Cortex of kidney (tissue), 1 donor: ENCODE measurements around the gene C1orf232.

Source experiments
- DNase-seq: peaks from one replicate; lab custom pipeline; 2025; lab: John Stamatoyannopoulos, UW

The C1orf232 gene

DNA sequence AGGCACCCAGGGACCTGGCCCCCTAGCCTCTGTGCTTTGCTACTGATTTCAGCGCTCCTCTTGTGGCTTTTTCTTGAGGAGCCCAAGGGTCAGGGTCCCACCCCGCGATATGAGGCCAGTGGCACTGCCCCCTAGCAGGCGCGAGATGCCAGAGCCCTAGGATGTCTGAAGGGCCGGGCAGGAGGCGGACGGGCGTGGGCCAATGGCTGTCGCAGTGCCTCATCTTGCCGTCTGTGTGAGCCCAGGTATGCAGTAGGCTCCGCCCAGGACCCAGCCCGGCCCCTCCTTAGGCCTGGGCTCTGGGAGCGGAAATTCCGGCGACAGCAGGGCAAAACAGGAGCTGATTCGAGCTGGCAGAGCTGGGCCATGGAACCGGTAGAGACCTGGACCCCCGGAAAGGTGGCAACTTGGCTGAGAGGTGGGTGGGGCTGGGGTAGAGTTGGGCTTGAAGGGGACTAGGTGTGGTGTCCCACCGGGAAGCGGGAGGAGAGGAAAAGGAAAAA is 8.5 kb upstream of the C1orf232 start, which contains the start of gene CNKSR1:
Gene CNKSR1 (plus strand): TSS at position 310 of the 503 bp plus-strand sequence. CDS start 57 bp downstream, at position 367.
- DNase-seq = no peak

GRCh38 chr1:26175346-26175745 is 6.6 kb upstream of the C1orf232 start:
- DNase-seq = no peak

DNA sequence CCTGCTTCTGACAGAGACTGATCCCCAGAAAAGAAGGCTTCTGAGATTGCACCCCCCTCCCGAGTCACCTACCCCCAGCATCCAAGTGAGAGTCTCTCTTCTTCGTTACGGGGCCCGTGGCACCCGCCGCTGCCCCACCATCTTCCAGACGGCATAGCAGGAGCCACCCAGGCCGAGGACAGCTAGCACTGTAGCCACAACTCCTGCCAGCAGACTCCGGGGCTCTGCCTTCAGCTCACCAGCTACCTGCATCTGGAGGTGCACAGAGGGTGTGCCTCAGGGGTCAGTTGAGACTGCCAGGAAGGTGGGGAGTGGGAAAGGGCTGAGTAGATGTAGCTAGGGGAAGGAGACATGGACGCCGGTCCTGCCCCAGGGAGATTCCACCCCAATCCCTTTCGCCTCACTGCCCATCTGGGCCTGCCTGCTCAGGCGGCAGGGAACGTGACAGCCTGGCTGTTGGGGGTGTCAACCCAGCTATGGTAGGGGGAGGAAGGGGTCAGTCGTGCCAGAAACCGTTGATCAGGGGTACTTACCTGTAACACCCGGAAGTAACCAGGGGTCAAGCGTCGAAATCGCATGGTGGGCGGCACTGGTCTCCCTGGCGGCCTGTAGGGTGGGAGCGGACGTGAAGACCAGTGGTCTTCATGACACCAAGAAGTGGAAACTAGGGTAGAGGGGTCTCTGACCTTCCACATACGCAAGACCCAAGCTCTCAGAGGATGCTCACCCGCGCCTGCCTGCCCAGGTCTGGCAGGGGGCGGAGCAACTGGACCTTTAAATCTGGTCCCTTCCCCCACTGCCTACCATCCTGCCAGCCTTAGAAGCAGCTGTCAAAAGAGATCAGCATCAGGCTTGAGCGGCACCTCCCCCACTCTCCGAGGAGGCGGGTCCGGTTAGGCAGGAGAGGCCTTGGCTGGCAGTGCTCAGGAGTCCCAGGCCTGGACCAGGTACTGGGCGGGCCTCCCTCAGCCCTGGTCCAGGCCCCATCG is 2.6 kb upstream of the C1orf232 start, which contains the start of gene ZNF593OS:
Gene ZNF593OS (minus strand): TSS at position 749 of the 989 bp plus-strand sequence. CDS start 171 bp downstream, at position 578.
- no peak for DNase-seq

DNA sequence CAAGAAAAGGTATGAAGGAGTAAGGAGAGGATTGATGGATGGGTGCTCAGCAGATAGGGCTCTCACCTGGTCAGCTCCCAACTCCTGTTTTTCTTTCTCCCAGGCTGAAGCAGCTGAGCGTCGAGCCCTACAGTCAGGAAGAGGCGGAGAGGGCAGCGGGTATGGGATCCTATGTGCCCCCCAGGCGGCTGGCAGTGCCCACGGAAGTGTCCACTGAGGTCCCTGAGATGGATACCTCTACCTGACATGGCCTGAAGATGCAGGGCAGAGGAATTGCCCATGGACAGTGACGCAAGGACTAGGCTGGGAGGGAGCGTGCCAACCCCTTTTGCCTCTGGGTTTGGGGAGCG is 1.7 kb upstream of the C1orf232 start:
- no peak for DNase-seq

DNA sequence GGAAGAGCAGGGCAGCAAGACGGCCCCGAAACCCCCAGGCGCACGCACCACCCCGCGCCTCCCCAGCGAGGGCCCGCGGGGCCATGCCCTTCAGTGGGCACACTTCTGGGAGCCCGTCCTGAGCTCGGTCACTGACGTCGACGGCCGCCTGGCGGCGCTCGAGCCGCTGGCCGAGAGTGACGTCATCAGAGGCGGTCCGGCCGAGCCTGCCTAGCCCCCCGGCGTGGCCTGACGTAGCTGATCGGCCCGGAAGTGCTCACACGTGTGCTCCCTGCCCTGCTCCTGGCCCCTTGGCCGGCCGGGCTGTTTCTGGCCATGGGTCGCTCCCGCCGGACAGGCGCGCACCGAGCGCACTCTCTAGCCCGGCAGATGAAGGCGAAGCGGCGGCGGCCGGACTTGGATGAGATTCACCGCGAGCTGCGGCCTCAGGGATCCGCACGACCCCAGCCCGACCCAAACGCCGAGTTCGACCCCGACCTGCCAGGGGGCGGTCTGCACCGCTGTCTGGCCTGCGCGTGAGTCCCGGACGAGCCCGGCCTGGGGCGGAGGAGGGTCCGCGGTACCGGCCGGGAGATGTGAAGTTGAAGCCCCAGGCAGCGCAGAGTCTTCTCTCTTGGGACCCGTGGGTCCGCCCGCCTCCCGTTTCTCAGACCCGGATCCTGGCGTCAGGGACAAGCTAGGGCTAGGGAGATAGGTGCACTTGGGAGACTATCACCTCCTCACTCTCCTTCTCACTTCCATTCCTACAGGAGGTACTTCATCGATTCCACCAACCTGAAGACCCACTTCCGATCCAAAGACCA is 1.1 kb upstream of the C1orf232 start, which contains the start of gene ZNF593:
Gene ZNF593 (plus strand): TSS at position 240 of the 803 bp plus-strand sequence. CDS start 76 bp downstream, at position 316.
- no peak for DNase-seq

DNA sequence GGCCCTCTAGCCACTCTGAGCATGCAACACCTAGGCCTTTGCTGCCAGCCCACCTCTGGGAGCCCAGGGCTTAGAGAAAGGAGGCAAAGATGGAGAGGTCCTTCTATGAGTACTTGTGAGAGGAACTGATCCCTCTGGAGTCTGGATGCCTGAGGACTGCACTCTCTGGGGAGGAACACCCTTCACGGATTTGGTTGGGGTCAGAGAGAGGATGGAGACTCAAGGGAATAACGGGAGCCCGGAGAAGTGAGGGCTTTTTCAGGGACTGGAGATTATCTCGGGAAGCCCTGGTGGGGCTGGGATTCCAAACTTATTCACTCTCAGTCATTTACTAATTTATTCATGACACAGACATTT is 413 bp upstream of the C1orf232 start:
- DNase-seq = no peak

DNA sequence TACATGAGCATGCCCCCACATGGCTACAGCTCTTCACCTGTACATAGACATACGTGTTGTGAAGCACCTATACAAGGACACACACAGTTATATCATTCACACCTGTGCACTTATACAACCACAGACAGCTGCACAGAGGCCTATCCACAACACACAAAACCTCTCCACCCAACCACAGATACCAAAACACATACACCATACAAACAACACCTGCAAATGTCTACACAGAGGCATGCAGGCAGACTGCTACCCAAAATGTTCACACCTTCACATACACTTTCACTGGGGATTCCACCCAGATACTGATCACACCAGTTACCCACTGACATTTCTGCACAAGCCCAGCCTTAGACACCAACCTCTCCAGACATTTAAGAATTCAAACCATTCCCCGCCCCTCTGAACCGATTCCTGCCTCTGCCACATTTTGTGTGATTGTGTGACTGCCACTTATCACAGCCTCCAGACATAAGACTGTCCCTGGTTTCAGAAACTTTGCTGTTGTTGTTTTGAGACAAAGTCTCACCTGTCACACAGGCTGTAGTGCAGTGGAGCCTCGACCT is 2.0 kb downstream of the C1orf232 start:
- DNase-seq = no peak

- no peak for DNase-seq
Measured at GRCh38 chr1:26164861-26165842, 3.6 kb downstream of the C1orf232 start.

DNA sequence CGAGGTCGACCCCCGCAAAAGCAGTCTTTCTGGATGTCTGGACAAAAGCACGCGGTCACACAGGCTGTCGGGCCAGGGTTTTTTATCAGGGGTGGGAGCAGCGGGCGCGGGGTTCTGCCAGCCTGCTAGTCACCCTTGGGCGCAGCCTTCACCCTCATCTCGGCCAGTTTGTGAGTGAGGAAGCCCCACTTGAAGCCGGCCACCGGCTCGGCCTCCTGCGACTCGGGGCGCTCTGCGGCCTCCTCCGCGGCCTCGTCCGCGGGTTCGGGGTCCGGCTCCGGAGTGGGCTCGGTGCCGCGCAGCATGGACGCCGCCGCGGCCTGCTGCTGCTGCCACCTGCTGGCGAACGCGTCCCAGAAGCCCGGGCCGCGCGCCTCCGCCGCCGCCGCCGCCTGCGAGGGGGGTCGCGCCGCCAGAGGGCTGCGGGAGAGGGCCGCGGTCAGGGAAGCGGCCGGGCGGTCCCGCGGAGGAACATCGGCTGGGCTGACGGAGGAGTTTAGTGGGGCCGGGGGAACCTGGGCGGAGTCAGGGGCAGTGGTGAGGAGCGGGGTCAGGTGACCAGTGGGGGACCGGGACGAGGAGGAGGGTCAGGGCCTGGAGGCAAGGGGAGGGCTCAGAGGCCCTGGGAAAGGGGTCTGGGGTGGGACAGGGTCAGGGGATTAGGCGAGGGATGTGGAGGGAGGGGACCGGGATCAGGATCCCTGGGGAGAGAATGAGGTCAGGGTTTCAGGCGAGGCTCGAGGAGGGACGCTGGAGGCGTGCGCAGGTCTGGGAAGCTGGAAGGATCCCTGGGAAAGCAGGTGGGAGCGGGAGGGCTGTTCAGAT is 4.5 kb downstream of the C1orf232 start:
- no peak for DNase-seq

DNA sequence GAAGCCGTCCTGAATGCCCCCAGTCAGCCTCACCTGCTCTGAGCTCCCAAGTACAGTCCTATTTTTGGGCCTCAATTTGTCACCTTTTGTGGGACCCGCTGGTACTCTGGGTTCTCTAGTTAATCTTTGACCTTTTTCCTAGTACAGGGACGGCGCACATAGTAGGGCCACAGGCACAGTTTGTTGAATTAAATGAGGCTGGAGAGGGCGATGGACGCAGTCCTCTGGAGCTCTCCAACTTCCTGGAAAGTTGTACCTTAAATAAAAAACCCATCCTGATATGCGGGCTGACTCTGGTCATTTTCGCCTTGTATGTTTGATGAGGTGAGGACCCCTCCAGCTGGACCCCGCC is 5.1 kb downstream of the C1orf232 start:
- DNase-seq = no peak

DNA sequence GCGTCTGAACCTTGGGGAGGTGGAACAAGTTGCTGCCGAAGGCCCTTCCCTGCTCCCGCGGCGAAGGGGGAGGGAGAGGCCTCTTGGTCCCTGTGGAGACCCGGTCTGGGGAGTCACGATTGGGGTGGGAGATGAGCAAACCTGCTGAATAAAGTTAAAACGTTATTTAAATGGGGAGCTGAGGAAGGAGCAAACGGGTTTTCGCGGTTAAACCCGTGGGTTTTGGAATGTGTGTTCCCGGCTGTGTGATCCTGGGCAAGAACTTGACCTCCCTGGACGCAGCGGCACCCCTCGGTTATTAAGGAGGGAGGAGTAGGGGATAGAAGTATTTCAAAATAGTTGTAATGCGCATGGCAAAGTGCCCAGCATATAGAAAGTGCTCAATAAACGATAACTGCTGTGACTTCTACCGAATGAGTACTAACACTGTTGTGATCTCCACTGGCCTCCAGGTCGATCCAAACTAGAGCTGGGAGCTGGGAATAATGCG is 6.5 kb downstream of the C1orf232 start:
- DNase-seq = no peak

DNA sequence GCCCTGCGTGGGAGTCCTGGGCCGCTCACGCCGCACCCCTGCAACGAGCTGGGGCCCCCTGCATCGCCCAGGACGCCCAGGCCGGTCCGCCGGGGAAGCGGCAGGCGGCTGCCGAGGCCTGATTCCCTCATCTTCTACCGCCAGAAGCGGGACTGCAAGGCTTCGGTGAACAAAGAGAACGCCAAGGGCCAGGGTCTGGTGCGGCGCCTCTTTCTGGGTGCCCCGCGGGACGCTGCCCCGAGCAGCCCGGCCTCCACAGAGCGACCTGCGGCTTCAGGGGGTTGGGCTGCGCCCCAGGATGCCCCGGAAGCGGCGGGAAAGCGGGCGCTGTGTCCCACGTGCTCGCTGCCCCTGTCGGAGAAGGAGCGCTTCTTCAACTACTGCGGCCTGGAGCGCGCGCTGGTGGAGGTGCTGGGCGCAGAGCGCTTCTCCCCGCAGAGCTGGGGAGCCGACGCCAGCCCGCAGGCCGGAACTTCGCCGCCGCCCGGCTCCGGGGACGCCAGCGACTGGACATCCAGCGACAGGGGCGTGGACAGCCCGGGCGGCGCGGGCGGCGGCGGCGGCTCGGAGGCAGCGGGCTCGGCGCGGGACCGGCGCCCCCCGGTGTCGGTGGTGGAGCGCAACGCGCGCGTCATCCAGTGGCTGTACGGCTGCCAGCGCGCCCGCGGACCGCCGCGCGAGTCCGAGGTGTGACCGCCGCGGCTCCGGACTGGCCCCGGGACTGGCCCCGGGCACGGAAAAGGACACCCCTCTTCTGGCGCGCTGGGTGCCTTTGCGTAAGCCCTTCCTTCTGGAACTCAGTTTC is 7.1 kb downstream of the C1orf232 start:
- no peak for DNase-seq

GRCh38 chr1:26160527-26161414 is 8.0 kb downstream of the C1orf232 start:
- DNase-seq = no peak

DNA sequence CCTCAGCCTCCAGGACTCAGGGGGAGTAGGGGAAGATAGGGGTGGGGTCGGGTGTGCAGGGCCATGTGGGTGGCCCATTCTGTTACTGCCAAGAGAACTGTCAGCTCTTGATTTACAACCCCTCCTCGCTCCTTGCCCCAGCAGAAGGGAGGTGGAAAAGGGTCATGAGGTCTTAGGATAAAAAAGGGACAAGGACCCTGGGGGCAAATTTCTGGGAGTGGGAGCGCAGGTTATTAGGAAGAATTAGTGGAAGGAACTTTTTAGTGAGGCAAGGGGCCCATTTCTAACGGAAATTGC is 9.1 kb downstream of the C1orf232 start:
- DNase-seq = no peak

- DNase-seq = no peak
Measured at GRCh38 chr1:26158908-26159742, 9.6 kb downstream of the C1orf232 start, which contains the start of gene FAM110D. FAM110D (plus strand) TSS chr1:26159079; CDS start chr1:26161292, 2,213 bp downstream.

DNA sequence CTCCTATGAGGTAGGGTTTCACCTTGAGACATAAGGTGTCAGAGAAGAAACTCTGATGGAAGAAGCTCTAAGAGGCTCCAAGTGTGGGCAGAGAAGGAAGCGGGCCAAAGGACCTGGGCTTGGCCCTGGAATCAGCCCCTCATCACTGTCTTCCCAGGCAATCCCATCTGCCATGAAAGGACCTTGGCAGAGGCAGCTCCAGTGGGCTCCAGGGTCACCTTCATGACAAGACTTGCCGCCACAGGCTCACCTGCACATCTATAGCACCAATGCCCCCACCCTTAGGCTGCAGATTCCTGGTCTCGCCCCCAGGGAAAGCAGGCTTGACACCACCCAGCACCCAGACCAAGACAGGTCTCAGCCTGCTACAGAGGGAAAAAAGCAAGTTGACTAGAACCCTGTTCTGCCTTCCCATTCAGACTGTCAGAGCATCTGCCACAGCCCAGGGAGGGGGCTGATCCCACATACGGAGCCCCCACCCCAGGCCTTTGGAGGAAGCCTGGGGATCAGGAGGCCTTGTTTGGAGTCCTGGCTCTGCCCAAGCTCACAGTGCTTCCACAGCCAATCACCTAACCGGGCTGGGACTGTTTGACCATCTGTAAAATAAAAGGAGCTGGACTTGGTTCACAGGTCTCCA is 10.4 kb downstream of the C1orf232 start:
- no peak for DNase-seq
